ENCODE results near the gene DDX42. TPM values are rescaled to one million over a fixed set of nuclear protein-coding genes. Genes with fewer than 3 reads are reported as not detected.
"Not testable (repeated sequence)": the region's sequence is repeated elsewhere in the genome, so short reads cannot be mapped to it uniquely, and the experiment has no call there.

Gene DDX42
- total RNA-seq, 1 donor from 2014 or later = 45.2 TPM

DNA sequence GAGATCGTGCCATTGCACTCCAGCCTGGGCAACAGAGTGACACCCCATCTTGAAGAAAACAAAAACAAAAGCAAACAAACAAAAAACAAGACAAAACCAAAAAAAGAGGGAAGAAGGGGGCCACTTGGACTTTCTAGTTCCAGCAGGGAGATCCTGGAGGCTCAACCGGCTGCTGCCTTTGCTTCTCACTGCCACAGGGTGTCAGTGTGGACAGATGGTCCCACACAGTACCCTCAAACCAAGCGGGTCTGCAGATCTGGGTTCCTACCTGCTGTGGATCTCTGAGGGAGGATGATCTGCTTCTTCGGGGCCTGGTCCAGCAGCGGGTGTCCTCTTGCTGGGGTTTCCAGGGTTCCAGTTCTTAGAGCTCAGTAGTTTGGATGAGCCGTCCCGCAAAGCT, 92.7 kb downstream of the DDX42 start:
- not testable (repeated sequence) for DNase-seq (ENCODE audit: low read depth in 2 of 2)

Other genes with a start within 250 kb of the DDX42 start
- 21.8 and 29.8 TPM in 2 replicates for gene DCAF7, start 223.7 kb upstream of the DDX42 start, total RNA-seq
- gene TACO1, start 173.3 kb upstream of the DDX42 start, total RNA-seq = 13.3 and 14.6 TPM in 2 replicates
- 74.8 and 108 TPM in 2 replicates for gene MAP3K3, start 151.8 kb upstream of the DDX42 start, total RNA-seq
- gene LIMD2, start 74.0 kb upstream of the DDX42 start, total RNA-seq = 15.3 and 18.8 TPM in 2 replicates
- gene STRADA, start 32.4 kb upstream of the DDX42 start, total RNA-seq = 15.3 and 29.0 TPM in 2 replicates
- 59.5 and 91.3 TPM in 2 replicates for gene CCDC47, start 573 bp upstream of the DDX42 start, total RNA-seq
- gene PSMC5, start 53.3 kb downstream of the DDX42 start, total RNA-seq = 59.9 and 70.6 TPM in 2 replicates
- 51.4 and 59.9 TPM in 2 replicates for gene FTSJ3, start 53.5 kb downstream of the DDX42 start, total RNA-seq
- gene SMARCD2, start 68.5 kb downstream of the DDX42 start, total RNA-seq = 49.2 and 54.3 TPM in 2 replicates
- not detected in 2 replicates for gene CSH2, start 99.5 kb downstream of the DDX42 start, total RNA-seq
- not detected in 2 replicates for gene GH2, start 107.8 kb downstream of the DDX42 start, total RNA-seq
- gene CSH1, start 122.4 kb downstream of the DDX42 start, total RNA-seq = not detected in 2 replicates
- not detected in 2 replicates for gene CSHL1, start 137.1 kb downstream of the DDX42 start, total RNA-seq
- gene GH1, start 144.7 kb downstream of the DDX42 start, total RNA-seq = not detected in 2 replicates
- 1.5 TPM in 1 of 2 replicates, not detected in the other for gene CD79B, start 158.2 kb downstream of the DDX42 start, total RNA-seq
- under 0.01 TPM in 1 of 2 replicates, not detected in the other for gene SCN4A, start 198.7 kb downstream of the DDX42 start, total RNA-seq
- gene PRR29, start 224.2 kb downstream of the DDX42 start, total RNA-seq = 0.44 and 0.60 TPM in 2 replicates
- gene ICAM2, start 246.5 kb downstream of the DDX42 start, total RNA-seq = 257 and 282 TPM in 2 replicates